HFFc6 (cell line): Measurements from ENCODE around the gene SCD5. TPM values are rescaled to one million over a fixed set of nuclear protein-coding genes. Genes with fewer than 3 reads are reported as not detected.

ENCODE experiments used
- DNase-seq: peaks from one replicate; pipeline ENCODE4 v3.0.0-alpha.2; 2018
- H3K27ac Mint-ChIP-seq: 2 replicates; pipeline ENCODE4 v1.8.0; 2020; ENCODE audit warnings: mild to moderate bottlenecking, mixed read lengths
- H3K27me3 Mint-ChIP-seq: 2 replicates; pipeline ENCODE4 v1.8.0; 2021; ENCODE audit warnings: mild to moderate bottlenecking, moderate library complexity, mixed read lengths; ENCODE audit not compliant: insufficient read depth
- H3K36me3 Mint-ChIP-seq: 2 replicates; pipeline ENCODE4 v1.8.0; 2021; ENCODE audit warnings: low read depth, mixed read lengths
- H3K4me1 Mint-ChIP-seq: 2 replicates; pipeline ENCODE4 v1.8.0; 2020; ENCODE audit warnings: low read depth, mixed read lengths
- H3K4me3 Mint-ChIP-seq: 2 replicates; pipeline ENCODE4 v1.8.0; 2020; ENCODE audit warnings: mild to moderate bottlenecking, moderate library complexity, mixed read lengths
- H3K9me3 Mint-ChIP-seq: 2 replicates; pipeline ENCODE4 v1.8.0; 2020; ENCODE audit warnings: mild to moderate bottlenecking, mixed read lengths
- CTCF ChIP-seq: fragments of 200-600 bp; sonication (generic); IDR thresholded peaks from 2 replicates; pipeline ENCODE4 v1.5.0; 2021; ENCODE audit warnings: antibody characterized with exemption, mild to moderate bottlenecking
- total RNA-seq, 6 experiments: library from RNA; stranded (reverse); fragmentation: NEBNext Ultra II Directional; extraction: Animal tissue kit (Norgen Biotek cat#: 25700); gene quantifications; 2 replicates in 1 of 6; 3 replicates in 5 of 6; pipeline ENCODE4 v1.2.3, GENCODE V29; 2021

SCD5 gene
- total RNA-seq, 6 experiments from 2014 or later = 28.4 to 36.4 (median 32.0) TPM

GRCh38 chr4:82758701-82759685 lies 39.6 kb downstream of the SCD5 start:
- Mint-ChIP-seq H3K4me1 (peaks cover 9% of the 10 kb centered on the region), H3K9me3 (no peaks in the 10 kb centered on the region), H3K27me3 (peaks cover 4% of the 10 kb centered on the region), H3K36me3 (no peaks in the 10 kb centered on the region), H3K4me3 (no peak overlapping the region), H3K27ac (no peak overlapping the region)
- TF ChIP-seq CTCF = no peak
- DNase-seq = no peak

GRCh38 chr4:82756061-82756460 lies 42.5 kb downstream of the SCD5 start:
- no peak for DNase-seq
- peaks cover 4% of the 10 kb centered on the region for H3K27me3 Mint-ChIP-seq
- no peak overlapping the region for H3K4me3 Mint-ChIP-seq
- H3K4me1 Mint-ChIP-seq = peaks cover 30% of the 10 kb centered on the region
- no peaks in the 10 kb centered on the region for H3K36me3 Mint-ChIP-seq
- H3K27ac Mint-ChIP-seq = no peak overlapping the region
- no peak for TF ChIP-seq CTCF
- H3K9me3 Mint-ChIP-seq = no peaks in the 10 kb centered on the region

GRCh38 chr4:82755650-82756049 lies 42.9 kb downstream of the SCD5 start:
- H3K27me3 Mint-ChIP-seq = peaks cover 4% of the 10 kb centered on the region
- no peaks in the 10 kb centered on the region for H3K9me3 Mint-ChIP-seq
- no peak overlapping the region for H3K4me3 Mint-ChIP-seq
- no peak overlapping the region for H3K27ac Mint-ChIP-seq
- H3K36me3 Mint-ChIP-seq = no peaks in the 10 kb centered on the region
- no peak for DNase-seq
- peaks cover 28% of the 10 kb centered on the region for H3K4me1 Mint-ChIP-seq
- TF ChIP-seq CTCF = no peak

- Mint-ChIP-seq H3K27ac (no peak overlapping the region), H3K27me3 (peaks cover 4% of the 10 kb centered on the region), H3K9me3 (no peaks in the 10 kb centered on the region), H3K4me3 (no peak overlapping the region), H3K36me3 (no peaks in the 10 kb centered on the region), H3K4me1 (peaks cover 28% of the 10 kb centered on the region)
- TF ChIP-seq CTCF = no peak
- DNase-seq = no peak
Measured at GRCh38 chr4:82754513-82755165, 44.0 kb downstream of the SCD5 start.

GRCh38 chr4:82753725-82754410 lies 44.7 kb downstream of the SCD5 start:
- TF ChIP-seq CTCF = no peak
- Mint-ChIP-seq H3K4me3 (no peak overlapping the region; the same call in 1 of the 2 replicates), H3K27me3 (peaks cover 4% of the 10 kb centered on the region), H3K9me3 (no peaks in the 10 kb centered on the region), H3K4me1 (peaks cover 32% of the 10 kb centered on the region), H3K36me3 (no peaks in the 10 kb centered on the region), H3K27ac (no peak overlapping the region)
- DNase-seq = no peak
